ENCODE data around the gene CCL17. TPM values are rescaled to one million over a fixed set of nuclear protein-coding genes. Genes with fewer than 3 reads are reported as not detected.

CCL17 gene
- total and polyA plus RNA-seq, 2 of the 4 experiments (the other 2 are of a cell fraction): not detected

- POLR2A ChIA-PET (ENCODE audit: unreplicated experiment): no interaction called here
- CTCF ChIA-PET: interaction anchor here (0.6 to 1.1 kb wide), 2 partner anchors 7 to 12 kb away, joined by 3 to 5 read pairs; no protein-coding TSS in a partner anchor
Observed at GRCh38 chr16:57434003-57434402, 29.4 kb downstream of the CCL17 start.

More at GRCh38 chr16:57434003-57434402, 29.4 kb downstream of the CCL17 start:
- H2AK5ac ChIP-seq (ENCODE audit: low read depth, low read length): no peak overlapping the region
- H3K56ac ChIP-seq (ENCODE audit: extremely low read depth, insufficient read depth, low read length): no peak overlapping the region
- H4K5ac ChIP-seq (ENCODE audit: low read depth, low read length): no peak overlapping the region
- H4K91ac ChIP-seq (ENCODE audit: insufficient read depth, low read depth, low read length): no peak overlapping the region
- no peak for DNase-seq
- no TSS peak for BruUV-seq (replicated peaks)
- H3K18ac ChIP-seq (ENCODE audit: low read depth, low read length): no peak overlapping the region
- no peak overlapping the region for H3K14ac ChIP-seq (replicated peaks; ENCODE audit: low read depth, low read length)
- peaks cover 51% of the 10 kb centered on the region for H3K36me3 ChIP-seq (ENCODE audit: control insufficient read depth, insufficient read depth, low read length)
- no peak overlapping the region for H2BK15ac ChIP-seq (ENCODE audit: low read depth, low read length)
- H3K23ac ChIP-seq (ENCODE audit: low read depth, low read length): no peak overlapping the region
- no peaks in the 10 kb centered on the region for H3K27me3 ChIP-seq (ENCODE audit: control insufficient read depth, insufficient read depth, low read length)
- H3K4me3 ChIP-seq (ENCODE audit: insufficient read depth, low read depth, low read length): no peak overlapping the region
- H3K9me3 ChIP-seq (ENCODE audit: control insufficient read depth, insufficient read depth, low read length): no peaks in the 10 kb centered on the region
- H2BK120ac ChIP-seq (ENCODE audit: low read depth, low read length): no peak overlapping the region
- H3K4me2 ChIP-seq (ENCODE audit: low read depth, low read length): no peak overlapping the region
- TF ChIP-seq CTCF (conservative IDR thresholded peaks at IDR 0.05; ENCODE audit: low read depth, low read length) (no peak), MAFK (IDR thresholded peaks at IDR 0.05; ENCODE audit: low read depth, low read length) (no peak), CHD1 (IDR thresholded peaks at IDR 0.05; ENCODE audit: low read depth, low read length) (no peak), MAZ (IDR thresholded peaks at IDR 0.05; ENCODE audit: borderline replicate concordance, low read depth, low read length) (no peak), RFX5 (IDR thresholded peaks at IDR 0.05; ENCODE audit: low read depth, low read length) (no peak), MXI1 (IDR thresholded peaks at IDR 0.05; ENCODE audit: borderline replicate concordance, low read depth, low read length) (no peak), BHLHE40 (IDR thresholded peaks at IDR 0.05; ENCODE audit: low read depth, low read length) (no peak), RAD21 (IDR thresholded peaks at IDR 0.05; ENCODE audit: low read length) (no peak), FOS (IDR thresholded peaks at IDR 0.05; ENCODE audit: low read depth, low read length) (no peak), CEBPB (IDR thresholded peaks at IDR 0.05; ENCODE audit: low read depth, low read length) (no peak), POLR2A (IDR thresholded peaks at IDR 0.05; ENCODE audit: low read depth, low read length) (no peak), RCOR1 (IDR thresholded peaks at IDR 0.05; ENCODE audit: insufficient replicate concordance, low read length) (no peak), SMC3 (IDR thresholded peaks at IDR 0.05; ENCODE audit: low read depth, low read length) (no peak), ELK1 (IDR thresholded peaks at IDR 0.05; ENCODE audit: borderline replicate concordance, low read depth, low read length) (no peak), NFE2L2 (IDR thresholded peaks at IDR 0.05; ENCODE audit: low read depth, low read length) (no peak), USF2 (IDR thresholded peaks at IDR 0.05; ENCODE audit: low read depth, low read length) (no peak)
- no peak overlapping the region for H3K9ac ChIP-seq (ENCODE audit: low read depth, low read length)
- no peaks in the 10 kb centered on the region for H3K4me1 ChIP-seq (ENCODE audit: control insufficient read depth, insufficient read depth, low read length)
- no peaks in the 10 kb centered on the region for H3K9me1 ChIP-seq (ENCODE audit: insufficient read depth, low read length)
- H2AK9ac ChIP-seq (replicated peaks; ENCODE audit: low read depth, low read length, poor library complexity): no peak overlapping the region
- intact Hi-C loops (cut with micrococcal nuclease) (no loop called here), dilution Hi-C loops (cut with HindIII; ENCODE audit: low sequenced_read_pairs, unreplicated experiment) (no loop called here), in situ Hi-C loops (cut with MboI; ENCODE audit: low sequenced_read_pairs) (no loop called here)
- no peak overlapping the region for H2BK5ac ChIP-seq (ENCODE audit: low read depth, low read length, poor library complexity, severe bottlenecking)
- no CpG with 5 or more reads among the region's 2 CpGs for WGBS, 2 experiments (ENCODE audit: extremely low coverage in 2 of 2, insufficient read length in 1 of 2)
- no peak overlapping the region for H3K27ac ChIP-seq (ENCODE audit: insufficient read depth, low read length)
- 0 out of 4 replicates have a peak, but pooled peaks cover 0 to 3% of the 10 kb centered on the region in 2 experiments for H3K79me1 ChIP-seq (ENCODE audit: low read depth in 1 of 2, low read length in 2 of 2)
- H4K20me1 ChIP-seq (ENCODE audit: insufficient read depth, low read length): no peaks in the 10 kb centered on the region
- H4K8ac ChIP-seq (ENCODE audit: low read depth in 2 of 2, low read length in 2 of 2): no peak overlapping the region
- H2AFZ ChIP-seq (replicated peaks; ENCODE audit: low read length, poor library complexity): no peak overlapping the region
- no peak overlapping the region for H3K4ac ChIP-seq (ENCODE audit: low read depth, low read length)
- H2BK20ac ChIP-seq (ENCODE audit: low read depth, low read length): no peak overlapping the region
- ATAC-seq (ENCODE audit: low read depth): no peak

All from IMR-90 (cell line).